GM19238 (cell line): Measurements from ENCODE around the gene ADAMTS4.
"Not testable (repeated sequence)": the region's sequence is repeated elsewhere in the genome, so short reads cannot be mapped to it uniquely, and the experiment has no call there.

Experiments
- DNase-seq: peaks from one replicate; pipeline ENCODE4 v3.0.0; 2011; ENCODE audit warnings: low spot score; ENCODE audit not compliant: insufficient read length

The ADAMTS4 gene

GRCh38 chr1:161198897-161199431 lies at the start of gene ADAMTS4:
TSS of gene ADAMTS4 (minus strand) at chr1:161199054. CDS start at chr1:161198627, 427 bp downstream.
- no peak for DNase-seq

DNA sequence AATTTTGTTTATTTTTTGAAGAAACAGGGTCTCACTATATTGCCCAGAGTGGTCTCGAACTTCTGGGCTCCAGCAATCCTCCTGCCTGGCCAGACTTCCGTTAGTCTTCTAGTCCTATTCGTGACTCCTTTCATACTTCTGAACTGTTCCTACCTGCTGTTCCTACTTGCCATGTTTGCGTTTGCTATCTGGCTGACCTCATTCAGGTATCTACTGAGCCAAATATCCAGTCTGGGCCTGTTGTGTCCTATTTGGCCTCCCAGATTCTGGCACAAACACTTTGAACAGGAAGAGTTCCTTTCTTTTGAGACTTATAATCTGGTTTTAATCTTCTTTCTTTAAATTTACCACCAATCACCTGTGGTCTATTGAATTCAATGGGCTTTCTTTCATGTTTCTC lies 46.0 kb upstream of the ADAMTS4 start:
- DNase-seq: no peak

DNA sequence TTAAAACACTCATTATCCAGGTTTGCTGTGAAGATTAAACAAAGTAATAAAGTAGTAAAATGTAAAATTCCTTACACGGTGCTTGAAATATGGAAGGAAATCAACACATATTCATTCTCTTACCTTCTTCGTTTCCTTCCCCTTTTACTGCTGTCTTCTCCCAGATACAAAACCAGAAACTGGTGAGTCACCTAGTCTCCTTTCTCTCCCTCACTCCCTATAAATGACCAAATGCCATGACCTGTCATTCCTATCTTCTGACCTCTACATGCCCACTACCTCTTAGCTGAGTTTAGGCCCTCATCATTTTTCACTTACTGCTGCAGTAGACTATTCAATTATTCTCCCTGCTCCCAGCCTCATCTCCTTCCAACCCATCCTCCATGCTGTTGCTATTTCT lies 43.5 kb upstream of the ADAMTS4 start:
- no peak for DNase-seq

DNA sequence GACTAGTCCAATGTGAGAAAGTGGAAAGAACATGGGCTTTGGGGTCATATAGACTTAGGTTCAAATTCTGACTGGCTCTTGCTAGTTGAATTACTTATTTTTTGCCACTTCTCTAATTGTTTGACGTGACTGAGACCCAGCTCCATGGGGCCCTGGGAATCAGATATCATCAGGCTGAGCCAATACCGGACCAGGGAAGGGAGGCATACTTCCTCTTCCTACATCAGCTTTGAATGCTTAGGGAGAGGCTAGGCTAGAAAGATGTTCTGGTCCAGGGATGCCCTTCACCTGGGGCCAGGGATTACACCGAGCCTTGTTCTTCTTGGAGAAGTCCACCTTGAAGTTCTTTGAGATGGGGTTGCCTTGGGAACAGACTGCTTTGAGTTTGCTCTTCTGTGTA lies 42.8 kb upstream of the ADAMTS4 start:
- DNase-seq: no peak

GRCh38 chr1:161238039-161238473 lies 39.2 kb upstream of the ADAMTS4 start, which contains the start of gene NR1I3:
TSS of gene NR1I3 (minus strand) at chr1:161238203. CDS start at chr1:161236565, 1,638 bp downstream.
- no peak for DNase-seq

DNA sequence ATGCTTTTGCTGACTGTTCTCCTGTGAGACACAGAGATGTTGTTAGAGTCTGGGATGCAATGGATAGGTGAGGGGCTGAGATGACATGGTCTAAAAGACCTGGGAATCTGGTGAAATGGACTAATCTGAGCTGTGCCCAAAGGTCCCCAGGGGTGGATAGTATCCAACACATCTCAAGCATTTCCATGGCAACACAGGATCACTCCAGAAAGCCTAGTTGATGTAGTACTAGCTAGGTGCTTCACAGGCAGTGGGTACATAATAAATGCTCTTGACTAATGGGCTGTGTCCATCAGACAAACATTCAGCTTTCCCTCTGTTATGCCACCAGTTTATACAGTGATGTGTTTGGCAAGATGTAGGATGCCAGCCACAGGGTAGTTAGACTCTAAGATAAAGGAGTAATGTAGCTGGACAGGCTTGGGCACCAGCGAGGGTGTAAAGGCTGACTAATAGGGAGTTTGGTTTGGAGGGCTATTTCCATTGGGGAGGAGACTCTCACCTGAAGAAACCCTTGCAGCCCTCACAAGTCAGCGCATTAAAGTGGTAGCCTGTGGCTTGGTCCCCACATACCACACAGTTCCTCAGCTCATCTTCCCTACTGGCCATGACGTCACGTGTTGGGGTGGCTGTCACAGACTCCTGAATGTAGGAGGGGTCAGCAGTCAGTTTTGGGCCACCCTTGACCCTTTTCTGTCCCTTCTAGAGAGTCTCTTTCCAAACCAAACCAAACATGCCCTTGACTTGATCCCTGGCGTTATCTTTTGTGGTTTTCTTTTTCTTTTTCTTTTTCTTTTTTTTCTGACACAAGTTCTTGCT lies 37.3 kb upstream of the ADAMTS4 start:
- DNase-seq: no peak

DNA sequence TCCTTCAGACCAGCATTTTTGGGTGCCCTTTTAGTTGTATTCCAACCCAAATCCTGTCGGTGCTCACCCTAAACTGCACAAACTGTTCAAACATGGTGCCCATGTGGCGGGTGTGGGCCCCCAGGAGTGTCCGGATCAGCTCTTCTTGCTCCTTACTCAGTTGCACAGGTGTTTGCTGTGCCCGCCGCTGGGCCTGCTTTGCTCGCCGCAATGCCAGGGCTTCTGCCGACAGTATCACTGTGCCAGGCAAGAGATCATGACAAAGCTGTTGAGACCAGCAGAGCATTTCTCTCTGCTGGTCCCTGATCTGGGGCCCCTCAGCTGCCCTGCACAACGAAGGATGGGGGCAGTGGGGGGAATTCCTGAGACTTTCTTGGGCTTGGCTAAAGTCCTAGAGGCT lies 34.2 kb upstream of the ADAMTS4 start:
- no peak for DNase-seq

GRCh38 chr1:161230762-161231161 lies 31.9 kb upstream of the ADAMTS4 start:
- DNase-seq: no peak

- DNase-seq: no peak
Measured at GRCh38 chr1:161229896-161230295, 31.0 kb upstream of the ADAMTS4 start.

- DNase-seq: no peak
Measured at GRCh38 chr1:161228032-161228431, 29.2 kb upstream of the ADAMTS4 start.

DNA sequence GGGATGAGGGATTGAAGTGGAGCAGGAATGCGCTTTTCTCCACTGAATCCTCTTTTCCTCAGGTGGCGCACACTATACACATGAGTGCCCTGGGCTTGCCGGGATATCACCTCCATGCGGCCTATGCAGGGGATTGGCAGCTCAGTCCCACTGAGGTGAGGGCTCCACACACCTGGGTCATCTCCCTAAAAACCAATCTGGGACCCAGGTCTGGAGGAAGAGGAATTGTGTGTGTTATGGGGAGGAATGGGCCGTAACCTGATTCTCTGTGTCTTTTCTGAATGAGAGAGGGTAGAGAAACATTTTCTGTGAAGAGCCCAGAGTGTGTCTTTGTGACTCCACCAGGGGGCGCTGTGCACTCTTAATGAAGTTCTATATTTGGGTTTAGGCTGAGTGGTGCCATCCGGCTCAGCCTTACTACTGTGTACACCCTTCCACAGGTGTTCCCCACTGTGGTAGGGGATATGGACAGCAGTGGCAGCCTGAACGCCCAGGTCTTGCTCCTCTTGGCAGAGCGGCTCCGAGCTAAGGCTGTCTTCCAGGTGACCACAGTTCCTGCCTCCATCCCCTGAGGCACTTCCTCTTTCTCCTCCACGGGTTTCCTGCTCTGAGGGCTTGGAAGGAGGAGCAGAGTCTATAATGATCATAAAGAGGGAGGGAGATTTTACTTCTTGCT lies 28.5 kb upstream of the ADAMTS4 start:
- DNase-seq: peak; percentile 60

GRCh38 chr1:161226759-161227158 lies 27.9 kb upstream of the ADAMTS4 start:
- DNase-seq: no peak

GRCh38 chr1:161226320-161226711 lies 27.5 kb upstream of the ADAMTS4 start:
- DNase-seq: no peak

- peak; percentile 89 for DNase-seq
Measured at GRCh38 chr1:161225534-161226319, 26.9 kb upstream of the ADAMTS4 start, which contains the start of gene TOMM40L. TSS of gene TOMM40L (plus strand) at chr1:161226060. CDS start at chr1:161226490, 430 bp downstream.

GRCh38 chr1:161225178-161225533 lies 26.3 kb upstream of the ADAMTS4 start:
- DNase-seq: no peak

- DNase-seq: not testable (repeated sequence)
Measured at GRCh38 chr1:161224695-161225087, 25.8 kb upstream of the ADAMTS4 start.

- no peak for DNase-seq
Measured at GRCh38 chr1:161223805-161224694, 25.2 kb upstream of the ADAMTS4 start.

GRCh38 chr1:161222175-161223019 lies 23.5 kb upstream of the ADAMTS4 start:
- no peak for DNase-seq

DNA sequence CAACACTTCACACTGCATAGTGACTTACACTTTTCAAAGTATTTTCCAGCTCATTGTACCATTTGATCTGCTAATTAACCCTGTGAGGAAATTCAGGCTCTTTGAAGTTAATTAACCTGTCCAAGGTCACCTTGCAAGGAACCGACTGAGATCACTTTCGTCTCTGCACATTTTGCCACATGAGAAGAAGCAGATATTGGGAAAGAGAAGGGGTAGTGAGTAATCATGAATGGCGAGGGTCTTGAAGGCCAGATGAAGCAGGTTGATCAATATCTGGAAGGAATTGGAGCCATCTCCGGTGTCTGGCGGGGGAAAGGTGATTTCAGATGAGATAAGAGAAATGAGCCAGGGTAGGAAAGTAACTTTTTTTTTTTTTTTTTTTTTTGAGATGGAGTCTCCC lies 21.1 kb upstream of the ADAMTS4 start:
- no peak for DNase-seq
